Vagina (tissue), 2 donors: Measurements from ENCODE around the gene PLAGL1.

Source experiments
- CTCF ChIP-seq, 3 experiments: fragments of 450-650 bp in 2 of 3; fragments of 200-600 bp in 1 of 3; sonication (generic) in 1 of 3; IDR thresholded peaks; one replicate each; pipeline ENCODE4 v1.5.1; 2017 to 2019; ENCODE audit warnings: antibody characterized with exemption in 3 of 3, mild to moderate bottlenecking in 2 of 3, moderate library complexity in 2 of 3
- POLR2A ChIP-seq, 2 donors: fragments of 450-650 bp; IDR thresholded peaks; one replicate each; pipeline ENCODE4 v1.6.1; 2017; ENCODE audit warnings: antibody characterized with exemption in 2 of 2, mild to moderate bottlenecking in 2 of 2, moderate library complexity in 2 of 2
- POLR2AphosphoS5 ChIP-seq, 2 donors: sonication (generic); formaldehyde crosslinking; IDR thresholded peaks; one replicate each; pipeline ENCODE4 v1.9.0; 2017; ENCODE audit warnings: antibody characterized with exemption in 2 of 2, mild to moderate bottlenecking in 2 of 2, low read depth in 1 of 2; ENCODE audit not compliant: insufficient read depth in 1 of 2

DNA sequence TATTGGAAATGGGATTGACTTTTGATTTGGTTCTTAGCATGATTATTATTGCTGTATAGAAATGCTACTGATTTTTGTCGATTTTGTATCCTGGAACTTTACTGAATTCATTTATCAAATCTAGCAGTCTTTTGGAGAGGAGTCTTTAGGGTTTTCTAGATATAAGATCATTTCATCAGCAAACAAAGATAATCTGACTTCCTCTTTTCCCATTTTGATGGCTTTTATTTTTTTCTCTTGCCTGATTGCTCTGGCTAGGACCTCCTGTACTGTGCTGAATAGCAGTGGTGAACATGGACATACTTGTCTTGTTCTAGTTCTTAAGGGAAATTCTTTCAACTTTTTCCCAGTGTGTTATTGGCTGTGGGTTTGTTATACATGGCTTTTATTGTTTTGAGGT lies 79.2 kb downstream of the PLAGL1 start:
- TF ChIP-seq CTCF (IDR thresholded peaks at IDR 0.05) (no peak), POLR2AphosphoS5 (IDR thresholded peaks at IDR 0.05; ENCODE audit: insufficient read depth in 1 of 2, low read depth in 1 of 2) (no peak), POLR2A (IDR thresholded peaks at IDR 0.05) (no peak)
